Measurements from ENCODE around the gene AKAP13. TPM values are rescaled to one million over a fixed set of nuclear protein-coding genes. Genes with fewer than 3 reads are reported as not detected.
"Not testable (repeated sequence)": the region's sequence is repeated elsewhere in the genome, so short reads cannot be mapped to it uniquely, and the experiment has no call there.

The AKAP13 gene
- total and polyA plus RNA-seq, 2 of the 8 experiments (the other 6 are each of a cell fraction or from before 2014, with no cell fraction given) = 14.0 to 46.2 TPM

GRCh38 chr15:85481543-85481942 is 101.1 kb downstream of the AKAP13 start:
- H4K5ac ChIP-seq (ENCODE audit: insufficient read length, low read depth, low read length); H3K56ac ChIP-seq (replicated peaks; ENCODE audit: insufficient read length, low read depth, low read length); H2BK5ac ChIP-seq (ENCODE audit: low read depth, low read length); H3K23ac ChIP-seq (ENCODE audit: insufficient read length); H4K8ac ChIP-seq (ENCODE audit: extremely low read depth, insufficient read depth, low read length); H2BK20ac ChIP-seq (ENCODE audit: low read length); H4K91ac ChIP-seq (replicated peaks; ENCODE audit: insufficient read length, low read length); H3K27ac ChIP-seq (ENCODE audit: low read depth, low read length); H3K4me3 ChIP-seq (ENCODE audit: extremely low read depth in 1 of 4, insufficient read depth in 2 of 4, low read depth in 3 of 4, low read length in 4 of 4); H3K23me2 ChIP-seq (ENCODE audit: low read depth, low read length); H3K4ac ChIP-seq (replicated peaks; ENCODE audit: insufficient read length, low read depth, low read length); FAIRE-seq; H3K79me1 ChIP-seq (ENCODE audit: low read depth, low read length); POLR2A ChIA-PET (ENCODE audit: partially characterized antibody); H2AFZ ChIP-seq (ENCODE audit: low read length); H2BK12ac ChIP-seq (ENCODE audit: low read depth, low read length); H3K9ac ChIP-seq (replicated peaks in 1 of 4; ENCODE audit: extremely low read depth in 1 of 4, low read depth in 3 of 4, low read length in 3 of 4); H3K27me3 ChIP-seq (replicated peaks in 1 of 4; ENCODE audit: control insufficient read depth in 3 of 4, extremely low read depth in 1 of 4, insufficient read depth in 3 of 4, low read length in 3 of 4); H2BK15ac ChIP-seq (ENCODE audit: low read length); H2BK120ac ChIP-seq (replicated peaks; ENCODE audit: low read depth, low read length); H3K9me3 ChIP-seq (ENCODE audit: insufficient read depth in 2 of 2, low read depth in 1 of 2, low read length in 1 of 2); CTCF ChIA-PET (ENCODE audit: partially characterized antibody); H3K36me3 ChIP-seq (ENCODE audit: control insufficient read depth in 2 of 4, insufficient read depth in 4 of 4, low read length in 3 of 4); H3K18ac ChIP-seq (ENCODE audit: extremely low read depth, low read length); H2AK5ac ChIP-seq (ENCODE audit: low read depth, low read length); H4K20me1 ChIP-seq (replicated peaks in 1 of 2; ENCODE audit: control insufficient read depth in 1 of 2, insufficient read depth in 2 of 2, low read length in 2 of 2); DNase-seq (ENCODE audit: low read depth in 1 of 2, low spot score in 2 of 2); H3K4me2 ChIP-seq (ENCODE audit: insufficient read depth in 1 of 2, low read depth in 2 of 2, low read length in 2 of 2); H3K14ac ChIP-seq (ENCODE audit: insufficient read length): not testable (repeated sequence)
- H3K4me1 ChIP-seq (replicated peaks in 1 of 4; ENCODE audit: control insufficient read depth in 3 of 4, insufficient read depth in 4 of 4, low read length in 3 of 4) = peaks cover 0 to 11% (median 6%) of the 10 kb centered on the region in 4 experiments; a peak in 5 of 7 replicates
- peaks cover 0 to 63% of the 10 kb centered on the region in 2 experiments; a peak in 3 of 4 replicates for H3K79me2 ChIP-seq (ENCODE audit: control insufficient read depth in 1 of 2, insufficient read depth in 2 of 2, low read length in 2 of 2)

All from H1 (cell line).